GM23338 (cell line): ENCODE measurements around the gene OR51E1. TPM values are rescaled to one million over a fixed set of nuclear protein-coding genes. Genes with fewer than 3 reads are reported as not detected.

ENCODE experiments used
- ATAC-seq: fragments of 200-7000 bp; cut with Tn5 transposase; 3 replicates; pipeline ENCODE4 v1.9.1; 2020
- DNase-seq: peaks from one replicate; pipeline ENCODE4 v3.0.0-alpha.2; 2015; ENCODE audit warnings: low spot score
- H2AFZ ChIP-seq: fragments of 200-600 bp; sonication (generic); 2 replicates; pipeline ENCODE4 v1.8.0; 2016; ENCODE audit warnings: antibody characterized with exemption, mild to moderate bottlenecking, moderate library complexity
- H3F3A ChIP-seq: fragments of 200-600 bp; sonication (generic); replicated peaks from 2 replicates; pipeline ENCODE4 v1.8.0; 2017; ENCODE audit warnings: antibody characterized with exemption, mixed run types, low read depth
- H3K27ac ChIP-seq: fragments of 200-600 bp; sonication (generic); 2 replicates; pipeline ENCODE4 v1.6.1; 2016; ENCODE audit warnings: low read depth
- H3K27me3 ChIP-seq: fragments of 200-600 bp; sonication (generic); 2 replicates; pipeline ENCODE4 v1.8.0; 2016; ENCODE audit warnings: mild to moderate bottlenecking, mixed run types, moderate library complexity; ENCODE audit not compliant: insufficient read depth
- H3K36me3 ChIP-seq: fragments of 200-600 bp; sonication (generic); 2 replicates; pipeline ENCODE4 v1.8.0; 2016; ENCODE audit warnings: mild to moderate bottlenecking; ENCODE audit not compliant: insufficient read depth
- H3K4me1 ChIP-seq: fragments of 200-600 bp; sonication (generic); 2 replicates; pipeline ENCODE4 v1.8.0; 2016; ENCODE audit warnings: mild to moderate bottlenecking, moderate library complexity; ENCODE audit not compliant: insufficient read depth
- H3K4me2 ChIP-seq: fragments of 200-600 bp; sonication (generic); 2 replicates; pipeline ENCODE4 v1.7.1; 2017; ENCODE audit warnings: mixed run types
- H3K4me3 ChIP-seq: fragments of 200-600 bp; sonication (generic); 2 replicates; pipeline ENCODE4 v1.6.1; 2016; ENCODE audit warnings: mixed run types
- H3K79me2 ChIP-seq: fragments of 200-600 bp; sonication (generic); replicated peaks from 2 replicates; pipeline ENCODE4 v1.8.0; 2017; ENCODE audit warnings: mild to moderate bottlenecking; ENCODE audit not compliant: insufficient read depth
- H3K9me2 ChIP-seq: fragments of 200-600 bp; sonication (generic); 2 replicates; pipeline ENCODE4 v1.8.0; 2017; ENCODE audit not compliant: insufficient read depth
- H4K20me1 ChIP-seq: fragments of 200-600 bp; sonication (generic); replicated peaks from 2 replicates; pipeline ENCODE4 v1.8.0; 2017; ENCODE audit warnings: mild to moderate bottlenecking; ENCODE audit not compliant: insufficient read depth
- H3K27ac Mint-ChIP-seq: 2 replicates; pipeline ENCODE4 v1.8.0; 2020; ENCODE audit warnings: inconsistent platforms, mild to moderate bottlenecking, moderate library complexity, mixed read lengths
- H3K27me3 Mint-ChIP-seq: 3 replicates; pipeline ENCODE4 v1.8.0; 2022; ENCODE audit warnings: low read depth, mild to moderate bottlenecking, moderate library complexity, mixed read lengths, inconsistent platforms; ENCODE audit not compliant: insufficient read depth, poor library complexity
- H3K36me3 Mint-ChIP-seq: 3 replicates; pipeline ENCODE4 v1.8.0; 2021; ENCODE audit warnings: low read depth, mild to moderate bottlenecking, inconsistent platforms, moderate library complexity, mixed read lengths
- H3K4me1 Mint-ChIP-seq: 3 replicates; pipeline ENCODE4 v1.8.0; 2020; ENCODE audit warnings: mild to moderate bottlenecking, inconsistent platforms, mixed read lengths
- H3K4me3 Mint-ChIP-seq: 3 replicates; pipeline ENCODE4 v1.8.0; 2021; ENCODE audit warnings: moderate library complexity, mild to moderate bottlenecking, inconsistent platforms, mixed read lengths
- H3K9me3 Mint-ChIP-seq: 3 replicates; pipeline ENCODE4 v1.8.0; 2020; ENCODE audit warnings: moderate library complexity, mild to moderate bottlenecking, inconsistent platforms, mixed read lengths
- CREB1 ChIP-seq: fragments of 250-450 bp; sonication (Bioruptor Pico); IDR thresholded peaks from 2 replicates; pipeline ENCODE4 v1.5.0; 2020; ENCODE audit warnings: low read depth, mild to moderate bottlenecking, moderate library complexity
- CTCF ChIP-seq, 2 experiments: fragments of 200-600 bp in 1 of 2; sonication (generic) in 1 of 2; conservative IDR thresholded peaks; 2 replicates each; pipeline versions ENCODE4 v1.5.1 to v1.6.1; 2016 to 2017; ENCODE audit warnings: antibody characterized with exemption in 2 of 2, low read depth in 2 of 2, mild to moderate bottlenecking in 2 of 2, moderate library complexity in 1 of 2
- EZH2 ChIP-seq: fragments of 200-600 bp; sonication (generic); IDR thresholded peaks from one replicate; pipeline ENCODE4 v1.8.0; 2017; ENCODE audit warnings: antibody characterized with exemption, mild to moderate bottlenecking, low read depth; ENCODE audit not compliant: unreplicated experiment
- JUNB ChIP-seq: IDR thresholded peaks from one replicate; pipeline ENCODE4 v1.6.1; 2016; ENCODE audit warnings: antibody characterized with exemption; ENCODE audit not compliant: unreplicated experiment
- NANOG ChIP-seq: IDR thresholded peaks from 2 replicates; pipeline ENCODE4 v1.6.1; 2016; ENCODE audit warnings: antibody characterized with exemption, borderline replicate concordance
- POLR2AphosphoS5 ChIP-seq: IDR thresholded peaks from 2 replicates; pipeline ENCODE4 v1.6.1; 2016; ENCODE audit warnings: antibody characterized with exemption, low read depth
- STAT1 ChIP-seq: IDR thresholded peaks from one replicate; pipeline ENCODE4 v1.6.1; 2016; ENCODE audit warnings: antibody characterized with exemption; ENCODE audit not compliant: unreplicated experiment
- ZNF114 ChIP-seq: fragments of 250-450 bp; sonication (Bioruptor Pico); IDR thresholded peaks from 2 replicates; pipeline ENCODE4 v1.5.0; 2020; ENCODE audit warnings: mild to moderate bottlenecking, moderate library complexity
- ZNF331 ChIP-seq: fragments of 250-450 bp; sonication (Bioruptor Pico); IDR thresholded peaks from 2 replicates; pipeline ENCODE4 v1.5.0; 2020; ENCODE audit warnings: low read depth, mild to moderate bottlenecking, moderate library complexity
- ZNF462 ChIP-seq: fragments of 250-450 bp; sonication (Bioruptor Pico); IDR thresholded peaks from 2 replicates; pipeline ENCODE4 v1.5.0; 2020; ENCODE audit warnings: mild to moderate bottlenecking, moderate library complexity
- polyA plus RNA-seq: library from polyadenylated mRNA; unstranded; fragments of >200 nt; fragmentation: Nextera tagmentation; extraction: Ambion mirVana; gene quantifications from 2 replicates; pipeline ENCODE4 v1.2.1, GENCODE V29; 2016
- total RNA-seq: library from RNA; depleted of rRNA; stranded (reverse); fragments of >200 nt; shearing (Covaris generic); gene quantifications from 2 replicates; pipeline ENCODE4 v1.2.3, GENCODE V29; 2014
- TF ChIP-seq, protein P1 (sequence below): IDR thresholded peaks from one replicate; pipeline ENCODE4 v1.6.1; 2018; ENCODE audit warnings: antibody characterized with exemption; ENCODE audit not compliant: unreplicated experiment
- TF ChIP-seq, protein P2 (sequence below): IDR thresholded peaks from 2 replicates; pipeline ENCODE4 v1.6.1; 2016; ENCODE audit warnings: antibody characterized with exemption

Gene OR51E1
- total and polyA plus RNA-seq, 2 experiments from 2014 or later = not detected

- TF ChIP-seq, protein P1, sequence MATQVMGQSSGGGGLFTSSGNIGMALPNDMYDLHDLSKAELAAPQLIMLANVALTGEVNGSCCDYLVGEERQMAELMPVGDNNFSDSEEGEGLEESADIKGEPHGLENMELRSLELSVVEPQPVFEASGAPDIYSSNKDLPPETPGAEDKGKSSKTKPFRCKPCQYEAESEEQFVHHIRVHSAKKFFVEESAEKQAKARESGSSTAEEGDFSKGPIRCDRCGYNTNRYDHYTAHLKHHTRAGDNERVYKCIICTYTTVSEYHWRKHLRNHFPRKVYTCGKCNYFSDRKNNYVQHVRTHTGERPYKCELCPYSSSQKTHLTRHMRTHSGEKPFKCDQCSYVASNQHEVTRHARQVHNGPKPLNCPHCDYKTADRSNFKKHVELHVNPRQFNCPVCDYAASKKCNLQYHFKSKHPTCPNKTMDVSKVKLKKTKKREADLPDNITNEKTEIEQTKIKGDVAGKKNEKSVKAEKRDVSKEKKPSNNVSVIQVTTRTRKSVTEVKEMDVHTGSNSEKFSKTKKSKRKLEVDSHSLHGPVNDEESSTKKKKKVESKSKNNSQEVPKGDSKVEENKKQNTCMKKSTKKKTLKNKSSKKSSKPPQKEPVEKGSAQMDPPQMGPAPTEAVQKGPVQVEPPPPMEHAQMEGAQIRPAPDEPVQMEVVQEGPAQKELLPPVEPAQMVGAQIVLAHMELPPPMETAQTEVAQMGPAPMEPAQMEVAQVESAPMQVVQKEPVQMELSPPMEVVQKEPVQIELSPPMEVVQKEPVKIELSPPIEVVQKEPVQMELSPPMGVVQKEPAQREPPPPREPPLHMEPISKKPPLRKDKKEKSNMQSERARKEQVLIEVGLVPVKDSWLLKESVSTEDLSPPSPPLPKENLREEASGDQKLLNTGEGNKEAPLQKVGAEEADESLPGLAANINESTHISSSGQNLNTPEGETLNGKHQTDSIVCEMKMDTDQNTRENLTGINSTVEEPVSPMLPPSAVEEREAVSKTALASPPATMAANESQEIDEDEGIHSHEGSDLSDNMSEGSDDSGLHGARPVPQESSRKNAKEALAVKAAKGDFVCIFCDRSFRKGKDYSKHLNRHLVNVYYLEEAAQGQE = no peak
- no peak for TF ChIP-seq CTCF (conservative IDR thresholded peaks at IDR 0.05; ENCODE audit: low read depth in 2 of 2)
- TF ChIP-seq POLR2AphosphoS5 = no peak
- no peak for TF ChIP-seq ZNF331 (CRISPR knock-in tag)
- no peak for TF ChIP-seq EZH2
- no peak for TF ChIP-seq STAT1
- TF ChIP-seq ZNF114 (CRISPR knock-in tag) = no peak
- TF ChIP-seq JUNB = no peak
- TF ChIP-seq, protein P2, sequence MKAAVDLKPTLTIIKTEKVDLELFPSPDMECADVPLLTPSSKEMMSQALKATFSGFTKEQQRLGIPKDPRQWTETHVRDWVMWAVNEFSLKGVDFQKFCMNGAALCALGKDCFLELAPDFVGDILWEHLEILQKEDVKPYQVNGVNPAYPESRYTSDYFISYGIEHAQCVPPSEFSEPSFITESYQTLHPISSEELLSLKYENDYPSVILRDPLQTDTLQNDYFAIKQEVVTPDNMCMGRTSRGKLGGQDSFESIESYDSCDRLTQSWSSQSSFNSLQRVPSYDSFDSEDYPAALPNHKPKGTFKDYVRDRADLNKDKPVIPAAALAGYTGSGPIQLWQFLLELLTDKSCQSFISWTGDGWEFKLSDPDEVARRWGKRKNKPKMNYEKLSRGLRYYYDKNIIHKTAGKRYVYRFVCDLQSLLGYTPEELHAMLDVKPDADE = no peak
- no peak for TF ChIP-seq NANOG
Measured at GRCh38 chr11:4642043-4642442, 1.7 kb upstream of the OR51E1 start (continued).

GRCh38 chr11:4643076-4643475 is 706 bp upstream of the OR51E1 start:
- no peak overlapping the region for H3K4me3 Mint-ChIP-seq
- Histone ChIP-seq H3F3A (no peaks in the 10 kb centered on the region), H2AFZ (no peak overlapping the region), H3K27me3 (no peaks in the 10 kb centered on the region), H3K9me2 (peaks cover 16% of the 10 kb centered on the region; the same call in 1 of the 2 replicates), H3K4me3 (no peak overlapping the region), H3K36me3 (no peaks in the 10 kb centered on the region), H3K4me2 (no peak overlapping the region), H3K4me1 (no peaks in the 10 kb centered on the region), H3K27ac (no peak overlapping the region), H3K79me2 (no peaks in the 10 kb centered on the region), H4K20me1 (no peaks in the 10 kb centered on the region)
- no peaks in the 10 kb centered on the region for H3K36me3 Mint-ChIP-seq
- no peaks in the 10 kb centered on the region; the same call in 2 of the 3 replicates for H3K4me1 Mint-ChIP-seq
- H3K27ac Mint-ChIP-seq = no peak overlapping the region
- ATAC-seq (no peak), DNase-seq (no peak)
- H3K9me3 Mint-ChIP-seq = no peaks in the 10 kb centered on the region
- peaks cover 4% of the 10 kb centered on the region for H3K27me3 Mint-ChIP-seq
- TF ChIP-seq ZNF462 (CRISPR knock-in tag) (no peak), STAT1 (no peak), CREB1 (CRISPR knock-in tag) (no peak), ZNF331 (CRISPR knock-in tag) (no peak), EZH2 (no peak)
- TF ChIP-seq, protein P2 = no peak
